MM.1S (cell line): Measurements from ENCODE around the gene TMEM259.

Experiments
- DNase-seq: peaks from one replicate; pipeline ENCODE4 v3.0.0-alpha.2; 2015
- H2AFZ ChIP-seq: fragments of 300-600 bp; sonication (generic); 2 replicates; pipeline ENCODE4 v1.6.0; 2016; ENCODE audit warnings: antibody characterized with exemption, low read length
- H3F3A ChIP-seq: fragments of 300-600 bp; sonication (generic); 2 replicates; pipeline ENCODE4 v1.6.1; 2016; ENCODE audit warnings: mild to moderate bottlenecking, antibody characterized with exemption, low read length, moderate library complexity, mixed read lengths; ENCODE audit not compliant: insufficient read depth
- H3K27ac ChIP-seq: fragments of 300-600 bp; sonication (generic); 2 replicates; pipeline ENCODE4 v1.5.1; 2016; ENCODE audit warnings: mild to moderate bottlenecking, low read length
- H3K27me3 ChIP-seq: fragments of 300-600 bp; sonication (generic); replicated peaks from 2 replicates; pipeline ENCODE4 v1.6.0; 2016; ENCODE audit warnings: low read length; ENCODE audit not compliant: insufficient read depth
- H3K36me3 ChIP-seq: fragments of 300-600 bp; sonication (generic); replicated peaks from 2 replicates; pipeline ENCODE4 v1.6.1; 2016; ENCODE audit warnings: mild to moderate bottlenecking, low read length, mixed read lengths; ENCODE audit not compliant: insufficient read depth
- H3K4me1 ChIP-seq: fragments of 300-600 bp; sonication (generic); 2 replicates; pipeline ENCODE4 v1.6.1; 2016; ENCODE audit warnings: low read length, mixed read lengths
- H3K4me2 ChIP-seq: fragments of 300-600 bp; sonication (generic); 2 replicates; pipeline ENCODE4 v1.6.0; 2016; ENCODE audit warnings: low read depth, low read length
- H3K4me3 ChIP-seq: fragments of 300-600 bp; sonication (generic); 2 replicates; pipeline ENCODE4 v1.5.1; 2016; ENCODE audit warnings: low read length, mixed read lengths
- H3K79me2 ChIP-seq: fragments of 300-600 bp; sonication (generic); 2 replicates; pipeline ENCODE4 v1.6.1; 2016; ENCODE audit warnings: mixed run types, low read length, mixed read lengths
- H3K9ac ChIP-seq: fragments of 300-600 bp; sonication (generic); 2 replicates; pipeline ENCODE4 v1.6.1; 2016; ENCODE audit warnings: low read length, mixed read lengths
- H3K9me2 ChIP-seq: fragments of 300-600 bp; sonication (generic); replicated peaks from 2 replicates; pipeline ENCODE4 v1.6.1; 2016; ENCODE audit warnings: mild to moderate bottlenecking, low read length, mixed read lengths; ENCODE audit not compliant: insufficient read depth
- H3K9me3 ChIP-seq: fragments of 300-600 bp; sonication (generic); replicated peaks from 2 replicates; pipeline ENCODE4 v1.6.1; 2016; ENCODE audit warnings: mild to moderate bottlenecking, low read length, mixed read lengths; ENCODE audit not compliant: insufficient read depth
- H4K20me1 ChIP-seq: fragments of 300-600 bp; sonication (generic); 2 replicates; pipeline ENCODE4 v1.6.1; 2016; ENCODE audit warnings: mild to moderate bottlenecking, low read length, moderate library complexity, mixed read lengths; ENCODE audit not compliant: insufficient read depth
- EZH2 ChIP-seq: fragments of 300-600 bp; sonication (generic); optimal IDR thresholded peaks from 2 replicates; pipeline ENCODE3; 2017; ENCODE audit warnings: low read depth, mild to moderate bottlenecking, antibody characterized with exemption, low read length, mixed read lengths
- EZH2phosphoT487 ChIP-seq: fragments of 300-600 bp; sonication (generic); IDR thresholded peaks from 2 replicates; pipeline ENCODE4 v1.6.1; 2018; ENCODE audit warnings: antibody characterized with exemption, low read length
- TF ChIP-seq, protein P1 (sequence below): fragments of 300-600 bp; sonication (generic); IDR thresholded peaks from 2 replicates; pipeline ENCODE4 v1.5.1; 2016; ENCODE audit warnings: antibody characterized with exemption, low read length, mixed read lengths

TMEM259 gene

GRCh38 chr19:1057176-1057855 lies 36.4 kb upstream of the TMEM259 start:
- Histone ChIP-seq H3F3A (no peaks in the 10 kb centered on the region), H3K9me3 (no peaks in the 10 kb centered on the region), H3K27me3 (no peaks in the 10 kb centered on the region), H4K20me1 (no peaks in the 10 kb centered on the region), H2AFZ (no peak overlapping the region), H3K36me3 (no peaks in the 10 kb centered on the region), H3K9ac (no peak overlapping the region), H3K4me1 (no peaks in the 10 kb centered on the region), H3K27ac (no peak overlapping the region), H3K79me2 (no peaks in the 10 kb centered on the region), H3K4me2 (no peak overlapping the region), H3K4me3 (no peak overlapping the region), H3K9me2 (no peaks in the 10 kb centered on the region)
- DNase-seq = peak; percentile 52
- TF ChIP-seq, protein P1, sequence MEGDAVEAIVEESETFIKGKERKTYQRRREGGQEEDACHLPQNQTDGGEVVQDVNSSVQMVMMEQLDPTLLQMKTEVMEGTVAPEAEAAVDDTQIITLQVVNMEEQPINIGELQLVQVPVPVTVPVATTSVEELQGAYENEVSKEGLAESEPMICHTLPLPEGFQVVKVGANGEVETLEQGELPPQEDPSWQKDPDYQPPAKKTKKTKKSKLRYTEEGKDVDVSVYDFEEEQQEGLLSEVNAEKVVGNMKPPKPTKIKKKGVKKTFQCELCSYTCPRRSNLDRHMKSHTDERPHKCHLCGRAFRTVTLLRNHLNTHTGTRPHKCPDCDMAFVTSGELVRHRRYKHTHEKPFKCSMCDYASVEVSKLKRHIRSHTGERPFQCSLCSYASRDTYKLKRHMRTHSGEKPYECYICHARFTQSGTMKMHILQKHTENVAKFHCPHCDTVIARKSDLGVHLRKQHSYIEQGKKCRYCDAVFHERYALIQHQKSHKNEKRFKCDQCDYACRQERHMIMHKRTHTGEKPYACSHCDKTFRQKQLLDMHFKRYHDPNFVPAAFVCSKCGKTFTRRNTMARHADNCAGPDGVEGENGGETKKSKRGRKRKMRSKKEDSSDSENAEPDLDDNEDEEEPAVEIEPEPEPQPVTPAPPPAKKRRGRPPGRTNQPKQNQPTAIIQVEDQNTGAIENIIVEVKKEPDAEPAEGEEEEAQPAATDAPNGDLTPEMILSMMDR = peak; percentile 60
- no peak for TF ChIP-seq EZH2phosphoT487

GRCh38 chr19:1055886-1056620 lies 35.1 kb upstream of the TMEM259 start:
- DNase-seq = no peak
- H3K9me2 ChIP-seq = no peaks in the 10 kb centered on the region
- no peak overlapping the region for H3K9ac ChIP-seq
- no peaks in the 10 kb centered on the region for H3K9me3 ChIP-seq
- no peaks in the 10 kb centered on the region for H3K36me3 ChIP-seq
- TF ChIP-seq EZH2phosphoT487 (no peak), EZH2 (no peak)
- TF ChIP-seq, protein P1 = no peak
- H2AFZ ChIP-seq = no peak overlapping the region
- H3K4me2 ChIP-seq = no peak overlapping the region
- no peaks in the 10 kb centered on the region for H3K4me1 ChIP-seq
- no peaks in the 10 kb centered on the region for H3K79me2 ChIP-seq
- no peaks in the 10 kb centered on the region for H4K20me1 ChIP-seq
- H3K27me3 ChIP-seq = no peaks in the 10 kb centered on the region
- no peak overlapping the region for H3K27ac ChIP-seq
- no peak overlapping the region for H3K4me3 ChIP-seq
- H3F3A ChIP-seq = no peaks in the 10 kb centered on the region

- H3K4me1 ChIP-seq = no peaks in the 10 kb centered on the region
- H3K4me2 ChIP-seq = no peak overlapping the region
- H4K20me1 ChIP-seq = no peaks in the 10 kb centered on the region
- H3K9ac ChIP-seq = no peak overlapping the region
- H3K36me3 ChIP-seq = no peaks in the 10 kb centered on the region
- DNase-seq = no peak
- no peak for TF ChIP-seq EZH2phosphoT487
- TF ChIP-seq EZH2 = no peak
- TF ChIP-seq, protein P1 = no peak
- H3F3A ChIP-seq = no peaks in the 10 kb centered on the region
- no peaks in the 10 kb centered on the region for H3K9me2 ChIP-seq
- H3K9me3 ChIP-seq = no peaks in the 10 kb centered on the region
- H2AFZ ChIP-seq = no peak overlapping the region
- H3K79me2 ChIP-seq = no peaks in the 10 kb centered on the region
- no peaks in the 10 kb centered on the region for H3K27me3 ChIP-seq
- H3K27ac ChIP-seq = no peak overlapping the region
- H3K4me3 ChIP-seq = no peak overlapping the region
Measured at GRCh38 chr19:1055028-1055425, 34.1 kb upstream of the TMEM259 start.
